ENCODE measurements around the gene ROGDI.

The ROGDI gene

DNA sequence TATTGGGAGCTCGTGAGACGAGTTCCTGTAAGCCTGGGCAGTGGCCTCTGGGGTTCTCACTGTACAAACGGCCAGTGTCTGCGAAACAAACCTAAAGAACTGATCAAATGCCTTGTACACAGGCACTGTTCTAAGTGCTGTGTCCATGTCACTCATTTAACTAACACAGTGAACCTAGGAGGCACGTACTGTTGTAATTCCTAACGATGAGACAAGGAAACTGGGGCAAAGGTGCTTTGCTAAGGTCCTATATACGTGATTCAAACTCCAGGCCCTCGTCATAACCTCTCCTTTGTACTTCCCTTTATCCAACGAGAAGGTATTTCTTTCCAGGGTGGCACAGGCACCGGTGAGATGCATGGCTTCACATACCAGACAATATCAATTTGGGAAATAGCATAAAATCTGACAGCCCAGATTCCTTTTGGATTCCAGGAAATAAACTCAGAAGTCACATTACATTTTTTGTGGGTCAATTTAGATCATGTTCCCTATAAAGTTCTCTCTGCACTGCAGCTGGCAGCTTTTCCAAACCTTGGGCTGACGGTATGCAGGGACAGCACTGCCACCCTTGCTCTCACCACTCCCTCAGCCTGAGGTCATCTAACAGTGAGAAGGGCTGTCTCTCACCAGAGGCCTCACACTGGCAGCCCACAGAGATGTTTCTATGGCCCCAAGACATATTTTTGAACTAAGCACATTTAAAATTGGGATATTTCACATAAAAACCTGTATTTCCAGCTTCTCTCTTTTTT is 26.3 kb upstream of the ROGDI start:
- no peak for DNase-seq (ENCODE audit: low spot score)
- H3K27me3 Mint-ChIP-seq (ENCODE audit: low read depth): no peaks in the 10 kb centered on the region
- H3K27ac Mint-ChIP-seq: no peak overlapping the region
- no peak overlapping the region for H3K4me3 Mint-ChIP-seq
- H3K9me3 Mint-ChIP-seq: no peaks in the 10 kb centered on the region
- H3K36me3 Mint-ChIP-seq (ENCODE audit: low read depth): peaks cover 46% of the 10 kb centered on the region
- no peaks in the 10 kb centered on the region for H3K4me1 Mint-ChIP-seq (ENCODE audit: low read depth)

GRCh38 chr16:4826980-4827379 is 24.5 kb upstream of the ROGDI start:
- peaks cover 47% of the 10 kb centered on the region for H3K36me3 Mint-ChIP-seq (ENCODE audit: low read depth)
- no peaks in the 10 kb centered on the region for H3K4me1 Mint-ChIP-seq (ENCODE audit: low read depth)
- no peak overlapping the region for H3K4me3 Mint-ChIP-seq
- no peaks in the 10 kb centered on the region for H3K27me3 Mint-ChIP-seq (ENCODE audit: low read depth)
- H3K9me3 Mint-ChIP-seq: no peaks in the 10 kb centered on the region
- no peak overlapping the region for H3K27ac Mint-ChIP-seq
- no peak for DNase-seq (ENCODE audit: low spot score)

GRCh38 chr16:4826526-4826925 is 24.1 kb upstream of the ROGDI start:
- peaks cover 48% of the 10 kb centered on the region for H3K36me3 Mint-ChIP-seq (ENCODE audit: low read depth)
- no peaks in the 10 kb centered on the region for H3K4me1 Mint-ChIP-seq (ENCODE audit: low read depth)
- no peaks in the 10 kb centered on the region for H3K9me3 Mint-ChIP-seq
- DNase-seq (ENCODE audit: low spot score): no peak
- H3K27me3 Mint-ChIP-seq (ENCODE audit: low read depth): no peaks in the 10 kb centered on the region
- H3K4me3 Mint-ChIP-seq: no peak overlapping the region
- no peak overlapping the region for H3K27ac Mint-ChIP-seq

DNA sequence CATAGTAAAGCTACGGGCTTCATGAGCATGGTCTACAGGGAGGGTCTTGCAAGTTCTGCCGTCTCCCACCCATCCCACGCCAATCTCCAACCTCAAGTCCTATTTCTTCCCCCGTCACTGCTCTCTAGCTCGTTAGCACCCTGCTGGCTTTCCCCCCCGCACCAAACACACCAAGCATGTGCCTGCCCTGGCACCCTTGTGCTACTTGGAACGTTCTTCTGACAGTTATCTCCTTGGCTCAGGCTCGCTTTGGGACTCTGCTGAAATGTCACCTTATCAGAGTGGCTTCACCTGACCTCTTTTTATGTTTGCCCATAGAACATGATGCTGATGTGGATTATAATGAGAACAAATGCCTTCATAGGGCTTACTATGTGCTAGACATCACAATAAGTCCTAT is 22.8 kb upstream of the ROGDI start:
- Mint-ChIP-seq H3K4me3 (no peak overlapping the region), H3K4me1 (ENCODE audit: low read depth) (no peaks in the 10 kb centered on the region), H3K36me3 (ENCODE audit: low read depth) (peaks cover 40% of the 10 kb centered on the region), H3K27me3 (ENCODE audit: low read depth) (no peaks in the 10 kb centered on the region), H3K9me3 (no peaks in the 10 kb centered on the region), H3K27ac (no peak overlapping the region)
- no peak for DNase-seq (ENCODE audit: low spot score)

DNA sequence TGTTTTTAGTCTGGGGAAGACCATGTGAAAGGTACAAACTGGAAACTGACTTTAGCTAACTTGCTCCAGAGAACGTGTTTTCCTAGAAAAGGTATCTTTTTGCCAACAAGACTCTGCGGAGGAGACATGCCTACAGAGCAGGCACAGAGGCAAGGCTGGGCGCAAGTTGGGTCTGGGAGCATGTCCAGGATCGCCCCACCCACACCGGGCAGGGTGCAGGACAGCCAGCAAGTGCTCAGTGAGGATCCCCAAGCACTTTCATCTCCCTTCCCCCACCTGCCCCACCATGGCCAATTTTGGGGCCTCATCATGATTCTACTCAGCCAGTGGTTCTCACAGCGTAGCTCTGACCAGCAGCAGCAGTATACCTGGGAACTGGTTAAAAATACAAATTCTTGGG is 18.2 kb upstream of the ROGDI start:
- Mint-ChIP-seq H3K9me3 (no peaks in the 10 kb centered on the region), H3K27ac (no peak overlapping the region), H3K36me3 (ENCODE audit: low read depth) (peaks cover 45% of the 10 kb centered on the region), H3K4me3 (no peak overlapping the region), H3K27me3 (ENCODE audit: low read depth) (no peaks in the 10 kb centered on the region), H3K4me1 (ENCODE audit: low read depth) (no peaks in the 10 kb centered on the region)
- no peak for DNase-seq (ENCODE audit: low spot score)

- H3K27ac Mint-ChIP-seq: no peak overlapping the region
- H3K4me1 Mint-ChIP-seq (ENCODE audit: low read depth): no peaks in the 10 kb centered on the region
- no peaks in the 10 kb centered on the region for H3K9me3 Mint-ChIP-seq
- DNase-seq (ENCODE audit: low spot score): no peak
- H3K4me3 Mint-ChIP-seq: no peak overlapping the region
- peaks cover 52% of the 10 kb centered on the region for H3K36me3 Mint-ChIP-seq (ENCODE audit: low read depth)
- H3K27me3 Mint-ChIP-seq (ENCODE audit: low read depth): no peaks in the 10 kb centered on the region
Measured at GRCh38 chr16:4814542-4815173, 12.2 kb upstream of the ROGDI start.

DNA sequence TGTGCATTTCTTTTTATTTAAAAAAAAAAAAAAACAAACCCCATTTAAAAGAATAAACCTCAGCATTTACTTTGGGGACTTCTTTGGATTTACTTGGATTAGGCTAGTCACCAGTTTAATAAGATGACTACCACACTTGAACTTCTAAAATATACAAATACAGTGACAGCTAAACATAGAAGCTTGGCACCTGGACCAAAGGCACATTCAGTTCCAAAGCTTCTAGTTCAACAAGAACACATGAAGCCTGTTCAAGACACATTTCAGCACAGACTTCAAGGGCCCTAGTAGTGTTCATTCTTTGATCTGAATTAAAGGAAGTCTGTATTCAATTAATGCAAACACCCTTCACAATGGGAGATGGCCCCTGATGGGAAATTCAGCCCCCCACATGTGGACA is 11.6 kb upstream of the ROGDI start:
- Mint-ChIP-seq H3K4me3 (no peak overlapping the region), H3K27ac (no peak overlapping the region), H3K9me3 (no peaks in the 10 kb centered on the region), H3K36me3 (ENCODE audit: low read depth) (peaks cover 52% of the 10 kb centered on the region), H3K4me1 (ENCODE audit: low read depth) (no peaks in the 10 kb centered on the region), H3K27me3 (ENCODE audit: low read depth) (no peaks in the 10 kb centered on the region)
- DNase-seq (ENCODE audit: low spot score): no peak

GRCh38 chr16:4813251-4814003 is 11.0 kb upstream of the ROGDI start:
- Mint-ChIP-seq H3K9me3 (no peaks in the 10 kb centered on the region), H3K27ac (no peak overlapping the region), H3K27me3 (ENCODE audit: low read depth) (no peaks in the 10 kb centered on the region), H3K36me3 (ENCODE audit: low read depth) (peaks cover 50% of the 10 kb centered on the region), H3K4me1 (ENCODE audit: low read depth) (no peaks in the 10 kb centered on the region), H3K4me3 (no peak overlapping the region)
- no peak for DNase-seq (ENCODE audit: low spot score)

DNA sequence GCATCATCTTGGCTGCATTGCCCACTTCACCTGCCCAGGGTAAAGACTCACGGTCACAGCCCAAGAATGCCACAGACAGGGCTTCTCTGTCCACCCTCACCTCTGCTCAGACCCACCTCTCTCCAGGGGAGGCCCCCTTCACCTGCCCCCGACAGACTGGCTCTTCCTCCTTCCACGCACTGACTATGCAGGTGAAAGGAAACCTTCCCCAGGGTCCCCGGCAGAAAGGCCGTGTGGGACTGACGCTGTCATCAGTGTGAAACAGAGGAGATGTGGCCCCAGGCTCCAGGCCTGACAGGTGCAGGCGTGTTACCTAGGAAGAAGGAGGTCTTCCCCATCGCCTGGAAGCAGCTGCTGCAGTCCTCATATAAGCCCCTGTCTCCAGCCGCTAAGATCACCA is 9.3 kb upstream of the ROGDI start:
- H3K4me1 Mint-ChIP-seq (ENCODE audit: low read depth): no peaks in the 10 kb centered on the region

DNA sequence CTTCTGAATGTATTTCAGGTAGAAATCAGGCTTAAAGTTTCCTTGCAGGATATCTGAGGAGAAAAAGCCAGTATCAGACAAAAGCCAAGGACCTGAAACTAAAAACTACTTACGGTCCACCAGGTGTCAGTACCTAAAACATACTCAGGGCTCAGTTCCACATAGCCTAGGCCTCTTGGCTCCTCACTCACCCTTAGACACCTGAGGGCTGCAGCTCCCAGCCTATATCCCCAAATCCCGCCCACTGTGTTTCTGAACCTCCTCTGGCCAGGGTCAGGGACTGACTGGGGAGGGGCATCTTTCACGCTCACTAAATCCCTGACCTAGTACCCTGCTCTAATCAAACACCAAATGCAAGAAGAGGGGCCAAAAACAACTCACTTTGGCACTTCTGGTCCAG is 8.8 kb upstream of the ROGDI start:
- H3K36me3 Mint-ChIP-seq (ENCODE audit: low read depth): peaks cover 52% of the 10 kb centered on the region
- H3K9me3 Mint-ChIP-seq: no peaks in the 10 kb centered on the region
- no peak overlapping the region for H3K4me3 Mint-ChIP-seq
- H3K4me1 Mint-ChIP-seq (ENCODE audit: low read depth): no peaks in the 10 kb centered on the region
- no peak overlapping the region for H3K27ac Mint-ChIP-seq
- H3K27me3 Mint-ChIP-seq (ENCODE audit: low read depth): no peaks in the 10 kb centered on the region
- DNase-seq (ENCODE audit: low spot score): no peak

More for the DNA sequence above, 9.3 kb upstream of the ROGDI start:
- H3K27ac Mint-ChIP-seq: peak overlapping the region; percentile 23
- no peak overlapping the region for H3K4me3 Mint-ChIP-seq
- H3K9me3 Mint-ChIP-seq: no peaks in the 10 kb centered on the region
- no peak for DNase-seq (ENCODE audit: low spot score)
- H3K36me3 Mint-ChIP-seq (ENCODE audit: low read depth): peaks cover 53% of the 10 kb centered on the region
- H3K27me3 Mint-ChIP-seq (ENCODE audit: low read depth): no peaks in the 10 kb centered on the region

- Mint-ChIP-seq H3K27me3 (ENCODE audit: low read depth) (no peaks in the 10 kb centered on the region), H3K9me3 (no peaks in the 10 kb centered on the region), H3K4me3 (no peak overlapping the region), H3K36me3 (ENCODE audit: low read depth) (peaks cover 33% of the 10 kb centered on the region), H3K27ac (no peak overlapping the region), H3K4me1 (ENCODE audit: low read depth) (peaks cover 5% of the 10 kb centered on the region)
- DNase-seq (ENCODE audit: low spot score): no peak
Measured at GRCh38 chr16:4806280-4806679, 3.8 kb upstream of the ROGDI start.

GRCh38 chr16:4805231-4805630 is 2.8 kb upstream of the ROGDI start:
- Mint-ChIP-seq H3K9me3 (no peaks in the 10 kb centered on the region), H3K4me3 (no peak overlapping the region), H3K27ac (no peak overlapping the region), H3K4me1 (ENCODE audit: low read depth) (peaks cover 8% of the 10 kb centered on the region), H3K36me3 (ENCODE audit: low read depth) (peaks cover 29% of the 10 kb centered on the region), H3K27me3 (ENCODE audit: low read depth) (no peaks in the 10 kb centered on the region)
- no peak for DNase-seq (ENCODE audit: low spot score)

DNA sequence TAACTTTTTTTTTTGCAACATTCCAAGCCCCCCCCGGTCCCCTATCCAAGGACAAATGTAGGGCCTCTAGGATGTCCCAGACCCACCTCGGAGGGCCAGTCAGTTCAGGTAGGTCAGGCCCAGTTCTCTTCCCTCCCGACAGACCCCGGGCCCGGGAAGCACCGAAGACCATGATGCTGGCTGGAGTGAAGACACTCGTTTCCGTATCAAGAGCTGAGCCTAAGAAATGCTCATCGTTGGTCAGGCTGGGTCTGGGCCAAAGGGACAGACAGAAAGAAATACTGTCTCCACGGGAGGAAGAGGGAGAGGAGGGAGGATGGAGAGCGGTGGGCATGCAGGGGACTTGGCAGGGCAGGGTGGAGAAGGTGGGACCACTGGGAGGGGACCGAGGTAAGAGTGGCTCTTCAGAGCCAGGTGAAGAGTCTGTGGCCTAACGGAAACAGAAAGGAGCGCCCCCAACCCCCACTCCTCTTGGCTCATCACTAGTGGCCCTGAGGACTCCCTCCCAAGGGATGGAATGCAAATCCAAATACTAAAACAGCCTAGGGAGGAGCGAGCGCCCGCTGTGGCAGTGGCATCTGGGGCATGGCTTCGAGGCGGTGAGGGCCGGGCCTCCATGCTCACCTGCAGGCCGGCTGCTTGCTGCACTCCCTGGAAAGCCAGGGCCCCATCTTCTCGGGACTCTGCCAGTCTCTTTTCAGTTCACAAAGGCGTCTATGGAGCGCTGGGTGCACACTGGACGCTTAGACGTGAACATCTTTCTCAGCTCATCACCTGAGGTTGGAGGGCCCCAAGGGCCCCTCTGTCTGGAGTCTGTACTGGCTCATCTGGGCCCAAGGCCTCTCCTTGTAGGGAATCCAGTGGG is 1.7 kb upstream of the ROGDI start:
- peaks cover 29% of the 10 kb centered on the region for H3K36me3 Mint-ChIP-seq (ENCODE audit: low read depth)
- peaks cover 8% of the 10 kb centered on the region for H3K4me1 Mint-ChIP-seq (ENCODE audit: low read depth)
- DNase-seq (ENCODE audit: low spot score): no peak
- peak overlapping the region; percentile 36 for H3K4me3 Mint-ChIP-seq
- H3K27ac Mint-ChIP-seq: no peak overlapping the region
- H3K9me3 Mint-ChIP-seq: no peaks in the 10 kb centered on the region
- no peaks in the 10 kb centered on the region for H3K27me3 Mint-ChIP-seq (ENCODE audit: low read depth)

All from T-helper 2 cell treated with Interferon-gamma antibody and Interleukin-4, amounts not matched to agents 5 μg/mL and 100 μg/mL, for 36 hours (primary cell).